Testis (tissue), 2 donors: ENCODE results near the gene PNMA8C.

ENCODE experiments used
- CTCF ChIP-seq, 3 experiments: fragments of 450-650 bp in 2 of 3; fragments of 200-600 bp in 1 of 3; sonication (generic) in 1 of 3; IDR thresholded peaks; one replicate each; pipeline ENCODE4 v1.5.1; 2016 to 2019; ENCODE audit warnings: antibody characterized with exemption in 3 of 3, mild to moderate bottlenecking in 2 of 3, moderate library complexity in 1 of 3
- POLR2A ChIP-seq: fragments of 450-650 bp; IDR thresholded peaks from one replicate; pipeline ENCODE4 v1.6.1; 2017; ENCODE audit warnings: antibody characterized with exemption, mild to moderate bottlenecking, moderate library complexity

DNA sequence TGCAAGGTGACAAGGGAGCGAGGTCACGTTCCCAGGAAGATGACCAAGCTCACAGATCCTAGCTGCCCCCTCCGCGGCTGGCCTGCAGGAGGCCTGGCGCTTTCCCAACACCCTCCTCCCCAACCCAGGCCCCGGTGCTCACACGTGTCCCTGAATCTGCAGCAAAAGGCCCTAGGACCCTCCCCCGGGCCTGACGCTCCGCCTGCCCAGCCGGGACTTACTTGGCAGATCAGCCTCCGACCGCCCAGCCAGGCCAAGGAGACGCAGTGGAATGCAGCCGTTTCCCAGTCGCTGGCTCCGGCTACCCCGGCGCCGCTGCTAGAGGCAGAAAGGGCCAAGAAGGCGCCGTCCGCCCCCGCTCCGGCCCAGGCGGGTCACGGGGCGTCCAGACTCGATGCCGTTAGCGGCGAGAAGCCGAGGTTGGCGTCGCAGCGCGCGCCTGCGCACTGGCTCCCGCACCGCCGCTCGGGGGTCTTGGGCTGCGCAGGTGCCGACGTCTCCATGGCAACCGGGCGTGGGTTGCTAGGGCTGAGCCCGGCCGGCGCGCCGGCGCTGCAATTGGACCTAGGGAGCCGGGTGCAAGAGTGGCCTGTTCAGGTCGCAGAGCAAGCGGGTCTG, 42.5 kb upstream of the PNMA8C start, which contains the start of gene PNMA8A:
- no peak for TF ChIP-seq CTCF (IDR thresholded peaks at IDR 0.05)
- TF ChIP-seq POLR2A, result no peak
